ENCODE data around the gene FREY1. TPM values are rescaled to one million over a fixed set of nuclear protein-coding genes. Genes with fewer than 3 reads are reported as not detected.

FREY1 gene
- total and polyA plus RNA-seq, 9 of the 15 experiments (the other 6 are each of a cell fraction or from before 2014, with no cell fraction given): 0.25 to 1.5 (median 1.1) TPM; not detected in 5

DNA sequence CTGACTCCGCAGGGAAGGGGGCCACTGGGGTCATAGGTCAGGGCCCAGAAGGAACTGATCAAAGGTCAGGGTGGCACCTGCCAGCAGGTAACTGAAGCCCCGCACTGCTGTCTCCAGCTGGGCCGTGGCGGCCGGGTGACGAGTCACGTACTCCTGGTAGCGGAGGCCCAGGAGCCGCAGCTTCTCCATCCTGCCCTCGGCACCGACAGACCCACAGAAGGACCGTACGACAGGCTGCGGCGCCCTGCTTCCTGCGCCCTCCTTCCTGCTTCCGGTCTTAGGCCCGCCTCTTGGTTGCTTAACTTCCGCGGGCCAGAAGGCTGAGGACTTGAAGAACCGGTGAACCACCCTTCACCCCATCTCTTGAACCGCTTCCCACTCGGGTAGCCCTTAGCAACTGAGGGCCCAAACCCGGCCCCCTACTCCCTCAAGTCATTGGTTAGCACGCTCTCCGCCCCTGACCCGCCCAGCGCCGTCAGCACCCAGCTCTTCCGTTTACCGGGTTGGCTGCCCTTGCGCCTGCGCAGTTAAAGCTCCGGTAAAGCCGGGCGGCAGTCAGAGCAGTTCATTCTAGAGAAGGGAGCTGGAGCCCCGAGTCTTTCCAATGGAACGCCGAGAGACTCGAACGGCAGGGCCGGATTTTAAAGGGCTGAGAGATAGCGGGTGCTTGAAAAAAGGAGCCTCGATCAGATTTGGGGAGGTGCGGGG is 10.7 kb upstream of the FREY1 start, which contains the start of gene PEX16 (continued):
- TF ChIP-seq CSDE1 (IDR thresholded peaks at IDR 0.05) (no peak), SREBF1 (IDR thresholded peaks at IDR 0.05; ENCODE audit: borderline replicate concordance, low read depth, low read length) (no peak), FOXK1 (CRISPR knock-in tag; IDR thresholded peaks at IDR 0.05; ENCODE audit: borderline replicate concordance) (no peak), PTRF (tag; IDR thresholded peaks at IDR 0.05) (no peak), NR4A1 (CRISPR knock-in tag; IDR thresholded peaks at IDR 0.05) (no peak), NR4A1 (tag; IDR thresholded peaks at IDR 0.05) (no peak), PURB (CRISPR knock-in tag; IDR thresholded peaks at IDR 0.05; ENCODE audit: low read depth) (no peak), STAG1 (CRISPR knock-in tag; IDR thresholded peaks at IDR 0.05; ENCODE audit: borderline replicate concordance) (no peak), ZNF41 (CRISPR knock-in tag; conservative IDR thresholded peaks at IDR 0.05) (no peak), CBFA2T3 (IDR thresholded peaks at IDR 0.05) (no peak), MIER1 (IDR thresholded peaks at IDR 0.05; ENCODE audit: low read depth) (no peak), PRPF4 (IDR thresholded peaks at IDR 0.05; ENCODE audit: insufficient read depth, low read depth, low read length, poor library complexity, severe bottlenecking) (no peak), BDP1 (IDR thresholded peaks at IDR 0.05; ENCODE audit: insufficient read depth, insufficient read length) (no peak), PHF21A (IDR thresholded peaks at IDR 0.05; ENCODE audit: borderline replicate concordance, low read depth) (peak; percentile 73; the same call in 1 of the 2 replicates), THAP7 (CRISPR knock-in tag; IDR thresholded peaks at IDR 0.05) (no peak), RNF219 (CRISPR knock-in tag; IDR thresholded peaks at IDR 0.05) (no peak), JUN (IDR thresholded peaks at IDR 0.05; ENCODE audit: borderline replicate concordance, low read depth, low read length) (no peak), JUN (CRISPR knock-in tag; IDR thresholded peaks at IDR 0.05; ENCODE audit: borderline replicate concordance) (no peak), FOXA3 (CRISPR knock-in tag; conservative IDR thresholded peaks at IDR 0.05 in 1 of 2, IDR thresholded peaks at IDR 0.05 in 1 of 2) (no peak), ZNF778 (CRISPR knock-in tag; IDR thresholded peaks at IDR 0.05) (no peak), TCFL5 (CRISPR knock-in tag; conservative IDR thresholded peaks at IDR 0.05) (no peak)
- TF ChIP-seq, protein P1, sequence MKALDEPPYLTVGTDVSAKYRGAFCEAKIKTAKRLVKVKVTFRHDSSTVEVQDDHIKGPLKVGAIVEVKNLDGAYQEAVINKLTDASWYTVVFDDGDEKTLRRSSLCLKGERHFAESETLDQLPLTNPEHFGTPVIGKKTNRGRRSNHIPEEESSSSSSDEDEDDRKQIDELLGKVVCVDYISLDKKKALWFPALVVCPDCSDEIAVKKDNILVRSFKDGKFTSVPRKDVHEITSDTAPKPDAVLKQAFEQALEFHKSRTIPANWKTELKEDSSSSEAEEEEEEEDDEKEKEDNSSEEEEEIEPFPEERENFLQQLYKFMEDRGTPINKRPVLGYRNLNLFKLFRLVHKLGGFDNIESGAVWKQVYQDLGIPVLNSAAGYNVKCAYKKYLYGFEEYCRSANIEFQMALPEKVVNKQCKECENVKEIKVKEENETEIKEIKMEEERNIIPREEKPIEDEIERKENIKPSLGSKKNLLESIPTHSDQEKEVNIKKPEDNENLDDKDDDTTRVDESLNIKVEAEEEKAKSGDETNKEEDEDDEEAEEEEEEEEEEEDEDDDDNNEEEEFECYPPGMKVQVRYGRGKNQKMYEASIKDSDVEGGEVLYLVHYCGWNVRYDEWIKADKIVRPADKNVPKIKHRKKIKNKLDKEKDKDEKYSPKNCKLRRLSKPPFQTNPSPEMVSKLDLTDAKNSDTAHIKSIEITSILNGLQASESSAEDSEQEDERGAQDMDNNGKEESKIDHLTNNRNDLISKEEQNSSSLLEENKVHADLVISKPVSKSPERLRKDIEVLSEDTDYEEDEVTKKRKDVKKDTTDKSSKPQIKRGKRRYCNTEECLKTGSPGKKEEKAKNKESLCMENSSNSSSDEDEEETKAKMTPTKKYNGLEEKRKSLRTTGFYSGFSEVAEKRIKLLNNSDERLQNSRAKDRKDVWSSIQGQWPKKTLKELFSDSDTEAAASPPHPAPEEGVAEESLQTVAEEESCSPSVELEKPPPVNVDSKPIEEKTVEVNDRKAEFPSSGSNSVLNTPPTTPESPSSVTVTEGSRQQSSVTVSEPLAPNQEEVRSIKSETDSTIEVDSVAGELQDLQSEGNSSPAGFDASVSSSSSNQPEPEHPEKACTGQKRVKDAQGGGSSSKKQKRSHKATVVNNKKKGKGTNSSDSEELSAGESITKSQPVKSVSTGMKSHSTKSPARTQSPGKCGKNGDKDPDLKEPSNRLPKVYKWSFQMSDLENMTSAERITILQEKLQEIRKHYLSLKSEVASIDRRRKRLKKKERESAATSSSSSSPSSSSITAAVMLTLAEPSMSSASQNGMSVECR (CRISPR knock-in tag; IDR thresholded peaks at IDR 0.05): peak; percentile 94; the same call in 1 of the 2 replicates

All from K562 (cell line).